ENCODE data around the gene PSME3IP1. TPM values are rescaled to one million over a fixed set of nuclear protein-coding genes. Genes with fewer than 3 reads are reported as not detected.

PSME3IP1 gene
- total and polyA plus RNA-seq, 9 of the 15 experiments (the other 6 are each of a cell fraction or from before 2014, with no cell fraction given), result 63.8 to 187 (median 142) TPM

- TF ChIP-seq SFPQ (IDR thresholded peaks at IDR 0.05; ENCODE audit: low read depth, low read length) (no peak), MEIS2 (IDR thresholded peaks at IDR 0.05; ENCODE audit: partially characterized antibody) (no peak), THRB (CRISPR knock-in tag; conservative IDR thresholded peaks at IDR 0.05) (no peak), PRPF4 (IDR thresholded peaks at IDR 0.05; ENCODE audit: insufficient read depth, low read depth, low read length, poor library complexity, severe bottlenecking) (no peak), HNRNPK (IDR thresholded peaks at IDR 0.05; ENCODE audit: low read depth, low read length, poor library complexity, severe bottlenecking) (no peak), CREB5 (CRISPR knock-in tag; IDR thresholded peaks at IDR 0.05) (no peak), PHB2 (IDR thresholded peaks at IDR 0.05; ENCODE audit: low read depth) (no peak)
- intact Hi-C loops (cut with micrococcal nuclease) (no loop called here), in situ Hi-C loops (cut with MboI) (no loop called here)
- CTCF ChIA-PET (ENCODE audit: low intra/inter-chr PET ratio), result no interaction called here
- H4K20me1 ChIP-seq (replicated peaks; ENCODE audit: control insufficient read depth, insufficient read depth, low read length), result no peaks in the 10 kb centered on the region
- H3K27me3 ChIP-seq (ENCODE audit: control insufficient read depth in 2 of 2, insufficient read depth in 2 of 2, low read length in 2 of 2), result no peaks in the 10 kb centered on the region
- no peak overlapping the region for H3K4me3 ChIP-seq
- POLR2A ChIA-PET, result no interaction called here
- H3K9me1 ChIP-seq (ENCODE audit: control insufficient read depth, insufficient read depth, low read length), result no peaks in the 10 kb centered on the region
- WGBS (ENCODE audit: insufficient coverage, low coverage, missing lambda C conversion rate), result 66% methylated on average over 4 of the region's 4 CpGs
- no peak overlapping the region for H2AFZ ChIP-seq (ENCODE audit: low read depth, low read length)
- H3K4me1 ChIP-seq (replicated peaks in 1 of 2; ENCODE audit: control insufficient read depth in 2 of 2, insufficient read depth in 2 of 2, low read length in 2 of 2), result peaks cover 6 to 9% of the 10 kb centered on the region in 2 experiments
- H3K9ac ChIP-seq (ENCODE audit: insufficient read depth in 1 of 2, low read depth in 2 of 2, low read length in 2 of 2), result no peak overlapping the region; a peak in 1 of 4 replicates
- peaks cover 2% of the 10 kb centered on the region; the same call in 1 of the 3 replicates for H3K36me3 ChIP-seq (ENCODE audit: control insufficient read depth, insufficient read depth, low read length)
- FAIRE-seq (no peak), ATAC-seq (no peak), DNase-seq (ENCODE audit: extremely low read depth in 1 of 4, low spot score in 3 of 4) (no peak)
- no TSS peak for BruUV-seq (replicated peaks)
- H3K4me2 ChIP-seq (ENCODE audit: insufficient read depth, low read length), result peak overlapping the region; percentile 84
- H3K9me3 ChIP-seq (replicated peaks; ENCODE audit: control insufficient read depth, insufficient read depth, low read depth, low read length), result no peaks in the 10 kb centered on the region
- no peak overlapping the region for H3K27ac ChIP-seq (ENCODE audit: extremely low read depth, low read depth, low read length)
- H3K79me2 ChIP-seq (ENCODE audit: control insufficient read depth, insufficient read depth, low read length), result peaks cover 89% of the 10 kb centered on the region
Measured at GRCh38 chr16:57184113-57184512, 1.7 kb downstream of the PSME3IP1 start.

All from K562 (cell line).